ENCODE results near the gene TLCD3B.

DNA sequence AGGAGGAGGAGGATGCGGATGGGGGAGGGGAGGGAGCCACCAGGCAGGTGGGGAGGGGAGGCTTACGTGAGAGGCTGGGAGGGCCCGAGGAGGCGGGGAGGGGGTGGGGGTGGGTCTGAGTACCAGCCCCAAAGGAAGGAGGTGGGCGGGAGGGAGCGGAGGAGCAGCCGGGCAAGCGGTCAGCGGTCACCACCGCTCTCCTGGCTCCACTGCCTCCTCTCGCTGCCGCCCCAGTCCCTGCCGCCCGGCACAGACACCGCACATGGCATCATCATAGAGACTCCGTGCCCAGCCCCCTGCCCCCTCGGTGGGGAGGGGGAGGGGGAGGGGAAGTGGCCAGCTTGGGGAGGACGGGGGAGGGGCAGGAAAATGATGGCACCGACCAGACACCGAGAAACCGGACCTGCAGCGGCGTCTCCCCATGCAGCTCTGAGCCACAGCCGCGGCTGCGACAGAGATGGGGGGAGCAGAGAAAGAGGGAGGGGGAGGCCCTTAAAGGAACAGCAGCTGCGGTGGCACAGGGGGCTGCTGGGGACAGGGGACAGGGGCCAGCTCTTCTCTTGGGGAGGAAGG lies at the start of gene TLCD3B:
- TF ChIP-seq EP300 (IDR thresholded peaks at IDR 0.05) (no peak), CTCF (IDR thresholded peaks at IDR 0.05) (no peak)

Data from tibial nerve (tissue), 4 donors.